NCI-H2227 (cell line): Measurements from ENCODE around the gene CTRL.
"Not testable (repeated sequence)": the region's sequence is repeated elsewhere in the genome, so short reads cannot be mapped to it uniquely, and the experiment has no call there.

ENCODE experiments used
- DNase-seq: peaks from one replicate; lab custom pipeline; 2025; ENCODE audit not compliant: unreplicated experiment; lab: John Stamatoyannopoulos, UW

Gene CTRL

GRCh38 chr16:67924140-67924906, 7.3 kb downstream of the CTRL start:
- no peak for DNase-seq

GRCh38 chr16:67923414-67924116, 8.1 kb downstream of the CTRL start:
- no peak for DNase-seq

GRCh38 chr16:67922740-67923139, 8.9 kb downstream of the CTRL start:
- no peak for DNase-seq

GRCh38 chr16:67922221-67922620, 9.4 kb downstream of the CTRL start:
- DNase-seq: no peak

- no peak for DNase-seq
Observed at GRCh38 chr16:67919622-67920221, 11.9 kb downstream of the CTRL start.

- peak; percentile 12 for DNase-seq
Observed at GRCh38 chr16:67917852-67918236, 13.8 kb downstream of the CTRL start.

GRCh38 chr16:67917140-67917851, 14.4 kb downstream of the CTRL start:
- DNase-seq: no peak

- no peak for DNase-seq
Observed at GRCh38 chr16:67915831-67916723, 15.6 kb downstream of the CTRL start.

GRCh38 chr16:67915496-67915769, 16.2 kb downstream of the CTRL start:
- DNase-seq: not testable (repeated sequence)

GRCh38 chr16:67914758-67915495, 16.7 kb downstream of the CTRL start:
- no peak for DNase-seq

GRCh38 chr16:67910158-67910557, 21.5 kb downstream of the CTRL start:
- DNase-seq: peak; percentile 56

GRCh38 chr16:67909056-67909742, 22.5 kb downstream of the CTRL start:
- DNase-seq: no peak

GRCh38 chr16:67907397-67908180, 24.1 kb downstream of the CTRL start:
- no peak for DNase-seq

GRCh38 chr16:67902831-67903230, 28.8 kb downstream of the CTRL start:
- no peak for DNase-seq

GRCh38 chr16:67901734-67902133, 29.9 kb downstream of the CTRL start:
- no peak for DNase-seq

- DNase-seq: no peak
Observed at GRCh38 chr16:67897231-67897630, 34.4 kb downstream of the CTRL start.

- peak; percentile 15 for DNase-seq
Observed at GRCh38 chr16:67893743-67894399, 37.8 kb downstream of the CTRL start.
